ENCODE results near the gene ELF1. TPM values are rescaled to one million over a fixed set of nuclear protein-coding genes. Genes with fewer than 3 reads are reported as not detected.
"Not testable (repeated sequence)": the region's sequence is repeated elsewhere in the genome, so short reads cannot be mapped to it uniquely, and the experiment has no call there.

ELF1 gene
- total RNA-seq, 4 donors from 2014 or later, result 61.5 to 96.1 (median 74.1) TPM

- H3K9me3 ChIP-seq, result no peaks in the 10 kb centered on the region
- no peak overlapping the region for H3K4me3 ChIP-seq
- H3K27me3 ChIP-seq, result no peaks in the 10 kb centered on the region
- no peak for DNase-seq
- H3K4me1 ChIP-seq, result no peaks in the 10 kb centered on the region
- no peaks in the 10 kb centered on the region for H3K36me3 ChIP-seq
- H3K27ac ChIP-seq, result no peak overlapping the region
- TF ChIP-seq POLR2A (IDR thresholded peaks at IDR 0.05), result no peak
- TF ChIP-seq CTCF (IDR thresholded peaks at IDR 0.05), result no peak
- intact Hi-C loops (cut with DNase I; ENCODE audit: low total_unique reads), result no loop called here
These were observed 78.3 kb downstream of the ELF1 start for GRCh38 chr13:40940841-40941240.

GRCh38 chr13:40933508-40934204 is 85.5 kb downstream of the ELF1 start:
- intact Hi-C loops (cut with DNase I; ENCODE audit: low total_unique reads), result no loop called here
- Histone ChIP-seq H3K27me3 (no peaks in the 10 kb centered on the region), H3K9me3 (no peaks in the 10 kb centered on the region), H3K4me3 (no peak overlapping the region), H3K27ac (no peak overlapping the region), H3K4me1 (no peaks in the 10 kb centered on the region), H3K36me3 (no peaks in the 10 kb centered on the region)
- TF ChIP-seq POLR2A (IDR thresholded peaks at IDR 0.05) (no peak), CTCF (IDR thresholded peaks at IDR 0.05) (no peak)
- DNase-seq, result no peak

GRCh38 chr13:40932252-40932651 is 86.9 kb downstream of the ELF1 start:
- no peaks in the 10 kb centered on the region for H3K36me3 ChIP-seq
- H3K27ac ChIP-seq, result no peak overlapping the region
- TF ChIP-seq POLR2A (IDR thresholded peaks at IDR 0.05) (no peak), CTCF (IDR thresholded peaks at IDR 0.05) (no peak)
- no peaks in the 10 kb centered on the region for H3K27me3 ChIP-seq
- no peak overlapping the region for H3K4me3 ChIP-seq
- intact Hi-C loops (cut with DNase I; ENCODE audit: low total_unique reads), result no loop called here
- H3K9me3 ChIP-seq, result no peaks in the 10 kb centered on the region
- H3K4me1 ChIP-seq, result no peaks in the 10 kb centered on the region
- no peak for DNase-seq

GRCh38 chr13:40931719-40932118 is 87.4 kb downstream of the ELF1 start:
- no peaks in the 10 kb centered on the region for H3K36me3 ChIP-seq
- DNase-seq, result no peak
- no peaks in the 10 kb centered on the region for H3K4me1 ChIP-seq
- no peaks in the 10 kb centered on the region for H3K9me3 ChIP-seq
- intact Hi-C loops (cut with DNase I; ENCODE audit: low total_unique reads), result no loop called here
- H3K27ac ChIP-seq, result no peak overlapping the region
- H3K27me3 ChIP-seq, result no peaks in the 10 kb centered on the region
- no peak for TF ChIP-seq CTCF (IDR thresholded peaks at IDR 0.05)
- no peak for TF ChIP-seq POLR2A (IDR thresholded peaks at IDR 0.05)
- H3K4me3 ChIP-seq, result no peak overlapping the region

GRCh38 chr13:40929883-40930282 is 89.2 kb downstream of the ELF1 start:
- H3K36me3 ChIP-seq, H3K27ac ChIP-seq, DNase-seq, H3K27me3 ChIP-seq, H3K4me1 ChIP-seq, H3K4me3 ChIP-seq, H3K9me3 ChIP-seq: not testable (repeated sequence)
- intact Hi-C loops (cut with DNase I; ENCODE audit: low total_unique reads), result loop anchor here (10.0 kb wide), 1 partner anchor 135 kb away; the partner anchor contains the start of gene WBP4

All from uterus (tissue), 4 donors.